ENCODE results near the gene ZBTB20.

ZBTB20 gene

DNA sequence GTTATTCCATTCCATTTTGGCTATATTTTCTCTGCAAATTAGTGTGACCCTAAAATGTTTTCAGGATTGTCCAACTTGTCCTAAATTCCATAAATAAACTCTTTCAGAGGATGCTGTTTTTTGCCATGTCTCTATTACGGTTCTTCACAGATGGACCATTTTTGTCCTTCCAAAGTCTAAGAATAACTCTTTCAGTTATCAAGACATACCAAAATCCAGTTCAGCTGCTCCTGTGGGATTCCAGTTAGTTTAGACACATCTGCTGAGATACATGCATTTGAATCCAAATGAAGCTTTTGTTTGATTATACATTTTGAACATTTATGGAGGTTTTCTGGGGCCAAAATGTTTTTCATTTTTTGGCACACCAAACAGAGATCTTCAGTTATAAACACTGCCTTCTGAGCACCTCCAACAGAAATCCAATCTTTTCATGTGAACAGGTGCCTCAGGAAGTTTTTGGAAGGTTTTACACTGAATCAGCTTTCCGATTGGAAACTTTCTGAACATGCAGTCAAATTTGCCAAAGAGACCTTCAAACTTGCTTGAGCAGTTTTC, 772.6 kb downstream of the ZBTB20 start:
- DNase-seq (ENCODE audit: low read depth): no peak

- no peak for DNase-seq (ENCODE audit: low read depth)
Observed at GRCh38 chr3:114370537-114371174, 776.4 kb downstream of the ZBTB20 start.

GRCh38 chr3:114365909-114366308, 781.2 kb downstream of the ZBTB20 start:
- no peak for DNase-seq (ENCODE audit: low read depth)

DNA sequence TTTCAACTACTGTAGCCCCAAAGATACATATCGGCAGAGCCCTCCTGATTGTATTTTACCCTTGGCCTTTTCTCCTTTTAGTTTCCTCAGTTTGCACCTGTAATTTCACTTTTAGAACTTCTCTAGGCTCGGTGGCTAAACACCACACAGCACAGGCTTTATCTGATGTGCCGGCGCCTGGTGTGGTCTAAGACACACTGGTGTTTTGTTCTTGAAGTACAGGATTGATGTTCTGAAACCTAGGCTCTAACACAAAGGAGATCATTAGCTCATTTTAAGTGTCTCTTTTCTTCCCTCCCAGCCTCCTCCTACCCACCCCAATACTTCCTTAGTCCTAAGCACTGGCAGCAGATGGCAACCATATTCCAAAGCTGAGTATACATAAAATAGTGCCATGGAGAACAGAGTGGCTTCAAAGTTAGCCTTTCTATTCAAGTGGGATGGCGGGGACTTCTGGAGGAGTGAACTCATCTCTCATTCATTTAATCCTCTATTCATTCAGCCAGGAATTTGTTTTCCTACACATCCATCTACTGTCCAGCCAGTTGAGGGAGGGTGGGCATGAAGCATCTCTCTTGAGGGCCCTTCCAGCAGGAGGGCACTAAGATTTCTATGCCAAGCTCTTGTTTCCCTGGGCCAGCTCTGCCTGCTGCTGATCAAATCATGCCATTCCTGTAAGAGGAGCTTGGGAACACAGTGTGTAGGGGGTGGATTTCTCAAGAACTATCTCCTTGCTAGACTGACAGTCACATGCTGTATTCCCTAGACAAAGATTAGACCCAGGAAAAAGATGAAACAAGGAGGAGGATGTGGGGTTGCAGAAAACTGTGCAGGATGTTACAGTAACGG, 782.1 kb downstream of the ZBTB20 start:
- no peak for DNase-seq (ENCODE audit: low read depth)

GRCh38 chr3:114363554-114364202, 783.4 kb downstream of the ZBTB20 start:
- no peak for DNase-seq (ENCODE audit: low read depth)

- no peak for DNase-seq (ENCODE audit: low read depth)
Observed at GRCh38 chr3:114362815-114363214, 784.3 kb downstream of the ZBTB20 start.

DNA sequence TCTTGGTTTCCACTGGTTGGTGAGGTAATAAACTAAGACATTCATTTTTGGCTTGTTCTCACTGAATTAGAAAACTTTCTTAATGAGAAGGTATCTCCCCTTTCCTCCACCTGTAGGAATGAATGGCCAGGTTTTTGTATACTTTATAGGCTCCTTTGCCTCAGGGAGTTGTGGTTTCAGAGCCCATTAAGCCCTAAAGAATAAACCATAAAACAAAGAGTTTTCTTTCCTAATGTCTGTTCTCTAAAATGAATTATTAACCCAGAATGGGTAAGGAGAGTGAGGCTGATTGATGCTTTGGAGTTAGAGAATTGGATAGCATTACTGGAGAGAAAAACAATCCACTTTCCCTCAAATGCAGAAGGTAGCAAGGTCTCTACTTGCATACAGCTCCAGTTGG, 785.7 kb downstream of the ZBTB20 start:
- no peak for DNase-seq (ENCODE audit: low read depth)

- DNase-seq (ENCODE audit: low read depth): no peak
Observed at GRCh38 chr3:114356525-114356924, 790.6 kb downstream of the ZBTB20 start.

- DNase-seq (ENCODE audit: low read depth): no peak
Observed at GRCh38 chr3:114356066-114356465, 791.0 kb downstream of the ZBTB20 start.

DNA sequence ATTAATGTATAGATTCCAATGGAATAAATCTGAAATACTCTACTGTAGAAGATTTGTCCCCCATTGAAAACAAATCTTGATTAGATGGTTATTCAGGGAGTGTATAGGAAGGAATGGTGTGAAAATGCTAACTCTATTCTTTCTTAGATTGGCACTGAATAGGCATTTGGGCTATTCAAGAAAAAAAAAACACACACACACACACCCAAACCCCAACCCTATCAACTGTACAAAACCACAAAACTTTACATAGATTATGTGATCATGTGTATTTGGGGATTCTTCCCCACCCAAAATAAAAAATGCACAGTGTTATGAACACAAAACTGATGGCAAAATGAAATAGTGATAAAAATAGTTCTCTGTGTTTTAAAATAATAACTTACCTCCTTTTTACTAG, 791.4 kb downstream of the ZBTB20 start:
- DNase-seq (ENCODE audit: low read depth): no peak

- DNase-seq (ENCODE audit: low read depth): no peak
Observed at GRCh38 chr3:114351822-114352145, 795.3 kb downstream of the ZBTB20 start.

DNA sequence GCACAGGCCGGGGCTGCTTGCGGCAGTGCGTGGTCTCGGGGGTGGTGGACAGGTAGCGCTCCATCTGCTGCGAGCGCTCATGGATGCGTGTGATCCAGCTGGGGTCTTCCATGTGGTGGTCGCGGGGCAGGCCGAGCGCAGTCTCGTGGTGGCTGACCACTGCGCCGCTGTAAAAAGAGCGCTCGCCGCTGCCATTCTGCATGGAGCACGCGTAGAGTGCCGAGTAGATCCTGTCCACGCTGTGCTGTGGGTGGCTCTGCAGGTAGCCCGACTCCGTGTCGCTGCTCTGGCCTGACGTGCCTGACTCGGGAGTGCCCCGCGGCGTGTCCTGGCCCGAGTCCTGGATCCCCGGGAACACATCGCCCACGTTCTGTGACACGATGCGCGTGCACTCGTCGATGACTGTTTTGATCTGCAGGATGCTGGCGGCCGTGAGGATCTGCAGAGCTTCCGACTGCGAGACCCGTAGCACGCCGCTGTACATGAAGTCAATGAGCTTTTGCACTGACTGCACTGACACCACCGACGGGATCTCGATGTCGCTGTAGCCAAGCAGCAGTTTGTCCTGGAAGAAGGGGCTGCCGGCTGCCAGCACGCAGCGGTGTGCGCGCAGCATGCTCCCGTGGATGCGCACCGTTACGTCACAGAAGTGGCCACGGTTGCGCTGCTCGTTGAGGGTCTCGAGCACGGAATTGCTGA, 795.8 kb downstream of the ZBTB20 start:
- no peak for DNase-seq (ENCODE audit: low read depth)

GRCh38 chr3:114350690-114351089, 796.4 kb downstream of the ZBTB20 start:
- no peak for DNase-seq (ENCODE audit: low read depth)

DNA sequence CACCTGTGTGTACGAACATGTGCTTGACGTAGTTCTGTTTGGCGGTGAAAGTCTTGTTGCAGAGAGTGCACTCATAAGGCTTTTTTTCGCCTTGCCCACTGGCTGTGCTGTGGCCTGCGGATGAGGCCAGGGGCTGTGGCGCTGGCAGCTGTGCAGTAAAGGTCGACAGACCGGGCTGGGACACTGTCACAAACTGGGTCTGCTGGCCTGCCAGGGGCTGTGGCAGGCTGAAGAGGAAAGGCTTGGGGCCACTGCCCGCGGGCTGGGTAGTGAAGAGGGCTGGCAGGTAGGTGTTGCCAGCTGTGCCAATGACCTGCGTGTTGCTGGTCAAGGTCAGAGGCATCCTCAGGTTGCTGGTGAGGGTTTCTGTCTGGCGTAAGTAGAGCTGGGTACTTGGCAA, 796.8 kb downstream of the ZBTB20 start:
- no peak for DNase-seq (ENCODE audit: low read depth)

DNA sequence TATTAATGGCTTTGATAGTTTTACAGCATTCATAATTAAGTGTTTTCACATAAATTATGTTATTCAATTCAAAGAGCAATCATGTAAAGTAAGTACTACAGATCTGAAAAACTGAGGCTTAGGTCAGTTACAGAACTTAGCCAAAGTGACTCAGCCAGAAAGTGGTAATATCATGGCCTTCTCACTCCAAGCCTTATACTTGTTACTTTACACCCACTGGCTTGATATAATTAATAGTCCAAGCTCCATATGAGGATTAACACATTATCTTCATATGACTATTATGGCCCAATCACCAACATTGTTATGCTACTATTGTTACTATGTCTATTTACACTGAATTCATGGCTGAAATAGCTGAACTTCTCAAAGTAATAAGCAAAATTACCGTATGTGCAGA, 802.6 kb downstream of the ZBTB20 start:
- DNase-seq (ENCODE audit: low read depth): no peak

DNA sequence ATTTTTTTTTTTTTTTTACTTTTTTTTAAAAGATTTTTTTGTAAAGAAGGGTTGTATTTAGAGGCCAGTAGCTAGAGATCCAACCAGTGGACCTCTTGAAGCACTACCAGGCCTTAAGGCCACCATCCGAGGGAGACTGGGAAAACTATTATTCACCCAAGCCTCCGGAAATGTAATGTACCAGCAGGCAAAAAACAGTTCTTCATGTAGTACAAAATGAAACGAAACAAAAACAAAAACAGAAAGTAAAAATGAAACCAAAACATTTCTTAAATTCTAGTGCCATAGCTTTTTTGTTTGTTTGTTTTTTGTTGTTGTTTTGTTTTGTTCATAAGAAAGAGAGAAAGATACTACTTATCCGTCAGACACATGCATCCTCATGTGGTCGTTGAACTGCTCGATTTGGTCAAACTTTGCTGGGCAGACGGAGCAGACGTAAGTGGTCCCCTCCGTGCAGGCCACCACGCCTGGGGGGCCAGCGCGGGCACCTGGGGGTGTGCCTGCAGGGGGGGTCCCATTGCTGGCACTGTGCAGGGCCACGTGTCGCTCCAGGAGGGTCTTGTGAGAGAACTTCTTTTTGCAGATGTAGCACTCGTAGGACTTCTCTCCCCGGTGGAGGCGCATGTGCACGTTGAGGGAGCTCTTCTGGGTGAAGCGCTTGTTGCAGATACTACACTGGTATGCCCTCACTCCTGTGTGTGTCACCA, 808.3 kb downstream of the ZBTB20 start:
- no peak for DNase-seq (ENCODE audit: low read depth)

GRCh38 chr3:114336857-114337256, 810.2 kb downstream of the ZBTB20 start:
- no peak for DNase-seq (ENCODE audit: low read depth)

GRCh38 chr3:114336122-114336697, 810.9 kb downstream of the ZBTB20 start:
- no peak for DNase-seq (ENCODE audit: low read depth)

DNA sequence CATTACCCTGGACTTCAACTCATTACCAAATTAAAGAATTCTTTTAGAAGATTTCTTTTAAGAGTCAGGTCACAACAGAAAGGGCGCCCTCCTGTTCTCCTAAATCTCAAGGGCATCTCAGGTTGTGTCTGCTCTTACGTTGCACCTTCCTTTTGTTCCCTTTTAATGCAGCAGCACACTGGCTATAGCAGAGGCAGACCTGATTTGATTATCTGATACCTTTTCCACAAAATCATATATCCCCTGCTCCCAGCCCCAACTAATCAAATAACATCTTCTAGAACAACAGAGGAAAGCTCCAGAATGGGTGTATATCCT, 813.2 kb downstream of the ZBTB20 start:
- DNase-seq (ENCODE audit: low read depth): no peak

GRCh38 chr3:114333180-114333922, 813.7 kb downstream of the ZBTB20 start:
- no peak for DNase-seq (ENCODE audit: low read depth)
